GM18951 (cell line): Measurements from ENCODE around the gene UVSSA.

Source experiments
- POLR2A ChIP-seq: IDR thresholded peaks from 4 replicates; pipeline ENCODE4 v1.6.1; 2011; ENCODE audit warnings: mild to moderate bottlenecking; ENCODE audit not compliant: insufficient read length, insufficient read depth; ENCODE audit errors: extremely low read depth
- in situ Hi-C: fragments of 300-500 bp; cut with MboI; formaldehyde crosslinking; loops from one replicate; pipeline ENCODE4 v1.12.0; 2022; ENCODE audit warnings: low sequenced_read_pairs, mixed read lengths, inconsistent platforms; ENCODE audit not compliant: unreplicated experiment

UVSSA gene

GRCh38 chr4:1411436-1412375, 64.7 kb downstream of the UVSSA start:
- in situ Hi-C loops = no loop called here
- TF ChIP-seq POLR2A = no peak

- in situ Hi-C loops = no loop called here
- TF ChIP-seq POLR2A = no peak
These were observed 65.6 kb downstream of the UVSSA start for GRCh38 chr4:1412376-1413203.

GRCh38 chr4:1413204-1413663, 66.2 kb downstream of the UVSSA start:
- TF ChIP-seq POLR2A = no peak
- in situ Hi-C loops = no loop called here

GRCh38 chr4:1413687-1414479, 66.9 kb downstream of the UVSSA start:
- in situ Hi-C loops = no loop called here
- no peak for TF ChIP-seq POLR2A

- in situ Hi-C loops = no loop called here
- no peak for TF ChIP-seq POLR2A
These were observed 68.0 kb downstream of the UVSSA start for GRCh38 chr4:1414831-1415680.

GRCh38 chr4:1415681-1415981, 68.6 kb downstream of the UVSSA start:
- TF ChIP-seq POLR2A = no peak
- in situ Hi-C loops = no loop called here

GRCh38 chr4:1416051-1416947, 69.3 kb downstream of the UVSSA start:
- no peak for TF ChIP-seq POLR2A
- in situ Hi-C loops = no loop called here

GRCh38 chr4:1416948-1417260, 69.9 kb downstream of the UVSSA start:
- in situ Hi-C loops = no loop called here
- TF ChIP-seq POLR2A = no peak

GRCh38 chr4:1417522-1418390, 70.7 kb downstream of the UVSSA start:
- in situ Hi-C loops = no loop called here
- TF ChIP-seq POLR2A = no peak

GRCh38 chr4:1418494-1419285, 71.7 kb downstream of the UVSSA start:
- TF ChIP-seq POLR2A = no peak
- in situ Hi-C loops = no loop called here
